ENCODE data around the gene PCDH9.
A peak's percentile ranks its signal among the peaks of the same experiment; 100 is the strongest.
"Not testable (repeated sequence)": the region's sequence is repeated elsewhere in the genome, so short reads cannot be mapped to it uniquely, and the experiment has no call there.

The PCDH9 gene

DNA sequence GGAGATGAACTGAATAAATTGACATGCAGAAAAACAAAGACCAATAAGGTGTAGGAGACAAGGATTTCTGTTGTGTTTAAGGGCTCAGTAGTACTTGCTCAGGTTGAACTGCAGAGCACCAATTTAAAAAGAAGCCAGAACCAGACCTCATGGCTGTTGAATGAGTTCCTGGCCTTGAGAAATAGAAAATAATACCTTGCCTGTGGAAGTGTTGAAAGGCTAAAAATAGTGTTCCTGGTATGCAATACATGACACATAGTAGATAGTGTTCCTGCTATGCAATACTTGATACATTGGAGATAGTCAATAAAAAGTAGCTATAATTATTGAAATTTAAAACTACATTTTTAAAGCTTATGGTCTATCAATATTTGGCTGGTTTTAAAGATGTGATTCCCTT, 595.8 kb downstream of the PCDH9 start:
- FAIRE-seq = no peak

GRCh38 chr13:66627512-66627911, 602.6 kb downstream of the PCDH9 start:
- no peak for FAIRE-seq

DNA sequence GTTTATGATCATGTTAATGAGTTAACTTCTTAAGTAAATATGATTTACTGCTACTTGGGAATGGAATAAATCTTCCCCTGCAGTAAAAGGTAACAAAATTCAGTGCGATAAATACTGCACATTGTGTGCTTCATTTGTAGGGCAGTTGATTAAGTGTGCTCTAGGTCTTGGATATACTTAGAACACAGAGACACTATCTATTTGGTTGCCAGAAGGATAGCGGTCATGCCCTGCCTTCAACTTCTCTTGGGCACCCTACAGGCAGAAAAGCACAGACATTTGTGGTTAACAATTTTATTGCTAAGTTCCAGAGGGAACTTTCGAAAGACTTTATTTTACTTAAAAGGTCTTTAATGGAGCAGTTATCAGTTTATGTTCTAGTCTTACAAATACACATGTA, 605.8 kb downstream of the PCDH9 start:
- FAIRE-seq = no peak

GRCh38 chr13:66623129-66623820, 606.9 kb downstream of the PCDH9 start:
- FAIRE-seq = no peak

GRCh38 chr13:66621906-66622447, 608.2 kb downstream of the PCDH9 start:
- FAIRE-seq = not testable (repeated sequence)

DNA sequence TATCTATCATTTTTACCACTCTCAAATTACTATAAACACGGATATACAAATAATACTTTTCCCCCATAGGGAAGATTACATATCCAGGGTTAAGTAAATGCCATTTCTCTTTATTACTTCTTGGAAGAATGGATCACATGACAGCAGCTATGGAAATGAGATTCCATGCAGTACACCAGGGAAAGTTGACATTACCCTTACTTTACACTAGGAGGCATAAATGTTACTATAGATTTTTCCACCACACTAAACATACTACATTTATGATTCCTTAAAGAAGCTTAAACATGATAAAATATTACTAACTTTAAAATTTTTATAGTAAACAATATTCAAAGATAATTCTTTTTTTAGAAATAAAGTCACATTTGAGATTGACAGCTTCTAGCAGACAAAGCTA, 611.4 kb downstream of the PCDH9 start:
- peak; percentile 74 for FAIRE-seq

DNA sequence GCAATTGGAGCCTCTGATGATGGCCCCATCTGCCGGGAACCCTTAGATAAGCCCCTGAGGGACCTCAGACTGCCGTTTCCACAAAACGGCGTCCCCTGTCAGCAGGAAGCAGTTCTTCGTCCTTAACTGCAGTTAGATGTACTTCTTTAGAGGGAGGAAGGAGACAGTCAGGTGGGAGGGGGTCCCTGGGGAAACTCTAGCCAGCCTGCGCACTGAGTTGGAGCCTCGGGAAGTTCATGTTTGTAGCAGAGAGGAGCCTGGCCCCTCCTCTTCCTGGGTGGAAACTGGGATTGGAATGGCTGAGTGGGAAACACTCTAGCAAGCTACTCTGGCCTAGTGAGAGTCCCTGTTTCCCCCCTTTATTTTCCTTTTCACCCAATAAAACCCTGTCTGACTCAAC, 612.4 kb downstream of the PCDH9 start:
- no peak for FAIRE-seq

DNA sequence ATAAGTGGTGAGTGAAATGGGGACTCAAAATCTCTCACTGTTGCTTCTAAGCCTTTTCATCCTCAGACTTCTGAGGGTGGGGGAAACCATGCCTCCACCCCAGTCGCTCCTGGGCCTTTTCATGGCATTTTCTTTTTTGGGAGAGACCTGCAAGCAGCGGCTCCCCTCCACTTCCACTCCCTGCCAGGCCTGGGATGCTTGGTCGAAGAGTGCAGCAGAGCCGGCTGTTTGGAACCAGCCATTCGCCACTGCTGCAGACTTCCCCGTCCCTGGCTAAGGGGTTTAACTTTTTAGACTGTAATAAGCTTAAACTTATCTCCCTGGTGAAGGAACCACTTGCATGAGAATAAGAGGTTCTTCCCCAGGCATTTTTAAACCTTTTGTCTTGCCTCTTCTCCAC, 617.2 kb downstream of the PCDH9 start:
- FAIRE-seq = no peak

DNA sequence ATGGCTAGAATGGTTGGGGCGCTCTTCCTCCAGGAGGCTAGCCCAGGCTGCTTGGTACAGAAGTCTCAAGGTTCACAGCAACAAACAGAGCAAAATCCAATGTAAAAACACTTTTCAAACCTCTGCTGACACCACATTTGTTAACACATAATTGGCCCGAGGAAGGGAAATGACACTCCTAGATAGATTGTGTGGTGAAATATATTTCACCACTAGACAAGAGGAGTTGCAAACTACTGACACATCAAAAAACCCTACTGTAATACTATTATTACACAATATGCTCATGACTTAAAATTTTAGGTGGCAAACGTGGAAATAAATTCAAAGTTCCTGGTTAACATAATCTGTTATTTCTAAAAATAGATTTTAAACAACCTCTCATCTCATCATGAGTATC, 643.6 kb downstream of the PCDH9 start:
- FAIRE-seq = no peak

- no peak for FAIRE-seq
Observed at GRCh38 chr13:66585669-66586203, 644.4 kb downstream of the PCDH9 start.

- FAIRE-seq = no peak
Observed at GRCh38 chr13:66581675-66582074, 648.5 kb downstream of the PCDH9 start.

DNA sequence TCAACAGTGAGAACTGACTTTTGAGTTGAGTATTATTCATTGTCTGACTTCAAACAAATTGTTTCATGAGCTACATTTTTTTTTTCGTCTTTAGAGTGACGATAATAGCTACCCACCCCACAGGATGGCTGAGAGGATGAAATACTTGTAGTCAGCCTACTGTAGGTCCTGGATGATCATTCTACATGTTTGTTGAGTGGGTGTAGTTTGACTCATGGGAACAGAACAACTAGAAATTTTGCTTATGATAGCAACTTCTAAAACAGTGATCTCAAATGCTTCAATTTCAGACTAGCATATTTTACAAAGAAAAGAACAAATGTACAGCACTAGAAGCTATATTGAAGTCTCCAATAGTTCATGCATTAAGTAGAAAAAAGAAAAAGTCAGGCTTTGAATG, 651.8 kb downstream of the PCDH9 start:
- no peak for FAIRE-seq

GRCh38 chr13:66577358-66577757, 652.8 kb downstream of the PCDH9 start:
- FAIRE-seq = no peak

DNA sequence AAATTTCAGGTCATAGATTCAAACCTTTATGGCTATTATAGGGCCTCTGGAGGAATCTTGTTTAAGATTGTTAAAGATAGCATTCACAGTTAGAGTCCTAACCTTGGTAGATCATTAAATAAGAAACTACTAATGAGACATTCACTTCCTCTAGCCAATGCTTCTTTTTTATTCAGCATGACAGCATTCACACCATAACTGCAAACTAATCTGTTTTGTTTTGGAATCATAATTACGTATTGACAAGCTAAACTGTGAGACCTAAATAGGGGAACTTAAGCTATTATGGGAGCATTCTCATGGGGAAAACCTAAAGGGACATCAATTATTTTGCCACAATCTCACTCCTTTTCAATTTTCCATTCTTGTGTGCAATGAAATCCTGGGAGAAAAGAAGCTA, 653.8 kb downstream of the PCDH9 start:
- FAIRE-seq = no peak

GRCh38 chr13:66574606-66575005, 655.5 kb downstream of the PCDH9 start:
- no peak for FAIRE-seq

- no peak for FAIRE-seq
Observed at GRCh38 chr13:66567899-66568612, 662.1 kb downstream of the PCDH9 start.

DNA sequence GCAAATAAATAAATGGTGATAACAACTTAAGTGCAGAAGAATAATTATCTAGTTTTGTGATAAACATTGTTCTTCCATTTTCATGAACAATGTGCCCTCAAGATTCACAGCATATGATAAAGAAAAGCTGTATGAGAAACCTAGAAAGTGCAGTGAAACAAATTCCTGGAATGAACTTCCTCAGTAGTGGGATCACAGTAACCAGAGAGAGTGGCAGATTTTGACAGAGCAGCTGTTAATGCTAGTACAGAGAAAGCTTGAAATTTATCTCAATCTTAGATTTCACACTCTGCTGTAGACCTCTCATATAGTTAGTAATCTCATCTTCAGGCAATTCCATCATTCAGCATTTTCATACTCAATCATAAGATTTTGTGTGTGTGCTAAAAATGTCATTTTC, 664.9 kb downstream of the PCDH9 start:
- no peak for FAIRE-seq

DNA sequence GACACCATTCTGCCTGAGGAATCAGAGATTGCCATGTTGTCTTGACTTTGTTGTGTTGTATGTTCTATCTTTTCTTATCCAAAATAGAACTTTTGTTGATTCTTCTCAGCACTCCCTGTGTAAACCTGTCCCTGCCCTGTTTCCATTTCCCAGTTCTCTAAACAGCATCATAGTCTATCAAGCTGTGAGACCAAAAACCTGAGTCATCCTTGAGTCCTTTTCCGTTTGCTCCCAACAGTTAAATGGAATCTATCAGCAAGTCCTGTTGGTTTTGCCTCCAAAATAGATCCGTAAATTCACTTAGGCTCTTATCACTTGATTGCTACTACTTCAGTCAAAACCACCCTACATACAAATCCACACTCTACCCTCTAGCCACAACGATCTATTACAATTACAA, 667.1 kb downstream of the PCDH9 start:
- no peak for FAIRE-seq

GRCh38 chr13:66562054-66562453, 668.1 kb downstream of the PCDH9 start:
- FAIRE-seq = no peak

- FAIRE-seq = no peak
Observed at GRCh38 chr13:66560991-66561390, 669.1 kb downstream of the PCDH9 start.

DNA sequence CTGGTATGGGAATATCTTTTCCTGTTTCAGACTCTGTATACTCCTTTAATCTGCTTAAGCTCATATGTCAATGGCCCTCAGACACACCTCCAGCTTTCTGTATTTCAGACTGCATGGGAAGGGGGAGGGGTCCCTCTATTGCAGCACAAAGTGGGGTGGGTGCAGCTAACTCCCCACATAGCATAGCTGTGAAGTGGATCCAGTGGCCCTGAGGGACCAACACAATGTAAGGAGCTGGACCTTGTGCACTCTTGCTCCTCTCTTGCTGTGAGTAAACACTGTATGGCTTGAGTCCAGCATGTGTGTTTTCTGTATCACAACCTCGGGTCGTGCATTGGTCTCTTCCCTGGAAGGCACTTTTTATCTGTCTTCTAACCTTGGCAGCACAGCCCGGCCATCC, 669.9 kb downstream of the PCDH9 start:
- FAIRE-seq = no peak

GRCh38 chr13:66559093-66559492, 671.0 kb downstream of the PCDH9 start:
- no peak for FAIRE-seq

DNA sequence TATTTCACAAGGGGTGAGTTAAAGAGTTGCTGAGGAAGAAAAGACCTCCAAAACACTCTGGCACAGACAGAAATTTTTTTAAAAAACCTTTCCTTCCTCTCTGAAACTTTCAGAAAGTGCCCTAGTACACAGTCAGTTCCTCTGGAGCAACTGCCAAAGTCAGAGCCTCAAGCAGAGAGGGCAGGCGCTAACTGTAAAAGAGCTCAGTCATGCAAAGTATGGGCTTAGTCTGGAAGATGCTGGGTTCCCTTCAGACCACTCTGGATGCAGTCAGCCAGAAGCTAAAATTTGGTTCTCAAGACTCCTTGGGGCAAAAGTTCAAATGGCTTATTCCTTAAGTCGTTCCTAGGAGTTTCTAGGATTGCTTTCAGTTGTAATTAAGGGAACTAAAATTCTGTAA, 671.6 kb downstream of the PCDH9 start:
- FAIRE-seq = no peak

GRCh38 chr13:66557357-66557756, 672.8 kb downstream of the PCDH9 start:
- no peak for FAIRE-seq

Measured in endometrium (tissue), 2 donors.